Measurements from ENCODE around the gene TMTC2. TPM values are rescaled to one million over a fixed set of nuclear protein-coding genes. Genes with fewer than 3 reads are reported as not detected.

Gene TMTC2
- total RNA-seq, 6 experiments from 2014 or later: 0.75 to 3.2 (median 1.1) TPM

DNA sequence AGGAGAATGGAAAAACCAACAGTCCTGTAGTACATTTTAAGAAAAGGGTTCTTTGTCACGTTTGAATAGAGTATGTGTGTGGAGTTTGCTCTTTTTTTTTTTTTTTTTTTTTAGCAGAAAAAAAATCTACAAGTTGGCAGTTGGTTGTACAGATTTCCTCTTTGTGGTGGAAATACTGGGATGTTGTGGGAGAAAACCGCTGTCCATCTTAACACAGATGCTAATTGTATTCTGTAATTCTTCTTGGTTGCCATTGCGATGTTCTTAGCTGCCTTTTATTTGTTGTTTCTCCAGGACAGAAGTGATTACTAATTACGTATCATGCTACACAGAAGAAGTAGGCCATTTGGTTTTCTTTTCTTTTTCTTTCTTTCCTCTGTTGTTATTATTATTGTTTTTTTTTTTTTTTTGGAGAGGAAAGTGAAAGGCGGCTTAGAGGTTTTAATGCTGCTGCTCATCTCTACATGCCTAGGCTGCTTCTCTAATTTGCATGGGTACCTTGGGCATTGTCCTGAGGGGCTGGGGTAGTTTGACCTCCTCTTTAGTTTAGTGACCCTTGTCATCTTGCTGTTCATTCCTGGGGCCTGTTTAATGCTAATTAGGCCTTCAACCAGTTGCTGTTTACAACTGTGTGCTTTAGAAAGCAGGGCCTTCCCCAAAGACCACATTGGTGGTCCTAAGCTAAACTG, 94.7 kb downstream of the TMTC2 start:
- Mint-ChIP-seq H3K4me3 (no peak overlapping the region), H3K36me3 (ENCODE audit: low read depth) (0 out of 2 replicates have a peak, but pooled peaks cover 4% of the 10 kb centered on the region), H3K27me3 (ENCODE audit: insufficient read depth) (no peaks in the 10 kb centered on the region; the same call in 1 of the 2 replicates), H3K27ac (no peak overlapping the region), H3K4me1 (ENCODE audit: low read depth) (no peaks in the 10 kb centered on the region), H3K9me3 (peaks cover 39% of the 10 kb centered on the region)
- DNase-seq: no peak
- no peak for TF ChIP-seq CTCF (IDR thresholded peaks at IDR 0.05)

GRCh38 chr12:82783435-82783834, 96.7 kb downstream of the TMTC2 start:
- H3K9me3 Mint-ChIP-seq: peaks cover 34% of the 10 kb centered on the region
- no peak overlapping the region for H3K27ac Mint-ChIP-seq
- no peak for DNase-seq
- TF ChIP-seq CTCF (IDR thresholded peaks at IDR 0.05): no peak
- H3K36me3 Mint-ChIP-seq (ENCODE audit: low read depth): 0 out of 2 replicates have a peak, but pooled peaks cover 4% of the 10 kb centered on the region
- no peak overlapping the region for H3K4me3 Mint-ChIP-seq
- H3K27me3 Mint-ChIP-seq (ENCODE audit: insufficient read depth): no peaks in the 10 kb centered on the region; the same call in 1 of the 2 replicates
- H3K4me1 Mint-ChIP-seq (ENCODE audit: low read depth): no peaks in the 10 kb centered on the region

- Mint-ChIP-seq H3K27ac (no peak overlapping the region), H3K4me1 (ENCODE audit: low read depth) (no peaks in the 10 kb centered on the region), H3K27me3 (ENCODE audit: insufficient read depth) (no peaks in the 10 kb centered on the region), H3K9me3 (peaks cover 44% of the 10 kb centered on the region), H3K36me3 (ENCODE audit: low read depth) (no peaks in the 10 kb centered on the region), H3K4me3 (no peak overlapping the region)
- TF ChIP-seq CTCF (IDR thresholded peaks at IDR 0.05): no peak
- DNase-seq: no peak
Observed at GRCh38 chr12:82787016-82787415, 100.3 kb downstream of the TMTC2 start.

- Mint-ChIP-seq H3K4me1 (ENCODE audit: low read depth) (no peaks in the 10 kb centered on the region), H3K27me3 (ENCODE audit: insufficient read depth) (no peaks in the 10 kb centered on the region), H3K4me3 (no peak overlapping the region), H3K36me3 (ENCODE audit: low read depth) (no peaks in the 10 kb centered on the region), H3K27ac (no peak overlapping the region), H3K9me3 (peaks cover 36% of the 10 kb centered on the region)
- no peak for DNase-seq
- TF ChIP-seq CTCF (IDR thresholded peaks at IDR 0.05): no peak
Observed at GRCh38 chr12:82788594-82788993, 101.9 kb downstream of the TMTC2 start.

DNA sequence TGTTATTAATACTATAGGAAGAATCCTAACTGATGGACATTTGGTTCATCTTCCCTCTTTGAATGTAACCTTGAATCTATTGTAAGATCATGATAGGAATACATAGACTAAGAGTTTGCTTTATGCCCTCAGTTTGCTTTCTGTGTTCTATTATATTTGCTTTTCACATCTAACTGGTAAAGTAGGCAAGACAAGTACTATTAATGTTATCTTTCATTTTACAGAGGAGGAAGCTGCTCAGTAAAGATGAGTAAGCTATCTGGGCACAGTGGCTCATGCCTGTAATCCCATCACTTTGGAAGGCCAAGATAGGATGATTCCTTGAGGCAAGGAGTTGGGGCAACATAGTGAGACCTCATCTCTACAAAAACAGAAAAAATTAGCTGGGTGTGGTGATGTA, 103.0 kb downstream of the TMTC2 start:
- Mint-ChIP-seq H3K27ac (no peak overlapping the region), H3K4me3 (no peak overlapping the region), H3K36me3 (ENCODE audit: low read depth) (no peaks in the 10 kb centered on the region), H3K4me1 (ENCODE audit: low read depth) (no peaks in the 10 kb centered on the region), H3K27me3 (ENCODE audit: insufficient read depth) (no peaks in the 10 kb centered on the region), H3K9me3 (peaks cover 42% of the 10 kb centered on the region)
- DNase-seq: no peak
- no peak for TF ChIP-seq CTCF (IDR thresholded peaks at IDR 0.05)
